Rectal smooth muscle tissue (tissue), 1 donor: Measurements from ENCODE around the gene PAAF1.
"Not testable (repeated sequence)": the region's sequence is repeated elsewhere in the genome, so short reads cannot be mapped to it uniquely, and the experiment has no call there.

Source experiments
- H3K27ac ChIP-seq: one replicate; pipeline ENCODE4 v1.7.0; 2013; ENCODE audit warnings: low read depth, low read length, inconsistent platforms
- H3K27me3 ChIP-seq: one replicate; pipeline ENCODE4 v1.7.0; 2013; ENCODE audit warnings: low read length; ENCODE audit not compliant: control insufficient read depth, insufficient read depth
- H3K36me3 ChIP-seq: one replicate; pipeline ENCODE4 v1.7.0; 2013; ENCODE audit warnings: low read length; ENCODE audit not compliant: control insufficient read depth, insufficient read depth
- H3K4me1 ChIP-seq: one replicate; pipeline ENCODE4 v1.7.0; 2013; ENCODE audit warnings: low read length; ENCODE audit not compliant: control insufficient read depth, insufficient read depth
- H3K4me3 ChIP-seq: one replicate; pipeline ENCODE4 v1.7.0; 2013; ENCODE audit warnings: low read length
- H3K9ac ChIP-seq: one replicate; pipeline ENCODE4 v1.7.0; 2013; ENCODE audit warnings: low read length

PAAF1 gene

DNA sequence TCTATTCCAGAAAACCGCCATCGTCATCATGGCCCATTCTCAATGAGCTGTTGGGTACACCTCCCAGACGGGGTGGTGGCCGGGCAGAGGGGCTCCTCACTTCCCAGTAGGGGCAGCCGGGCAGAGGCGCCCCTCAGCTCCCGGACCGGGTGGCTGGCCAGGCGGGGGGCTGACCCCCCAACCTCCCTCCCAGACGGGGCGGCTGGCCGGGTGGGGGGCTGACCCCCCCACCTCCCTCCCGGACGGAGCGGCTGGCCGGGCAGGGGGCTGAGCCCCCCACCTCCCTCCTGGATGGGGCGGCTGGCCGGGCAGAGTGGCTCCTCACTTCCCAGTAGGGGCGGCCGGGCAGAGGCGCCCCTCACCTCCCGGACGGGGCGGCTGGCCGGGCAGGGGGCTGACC lies 59.2 kb downstream of the PAAF1 start:
- not testable (repeated sequence) for H3K27me3 ChIP-seq, H3K36me3 ChIP-seq, H3K4me3 ChIP-seq, H3K9ac ChIP-seq, H3K27ac ChIP-seq, H3K4me1 ChIP-seq

DNA sequence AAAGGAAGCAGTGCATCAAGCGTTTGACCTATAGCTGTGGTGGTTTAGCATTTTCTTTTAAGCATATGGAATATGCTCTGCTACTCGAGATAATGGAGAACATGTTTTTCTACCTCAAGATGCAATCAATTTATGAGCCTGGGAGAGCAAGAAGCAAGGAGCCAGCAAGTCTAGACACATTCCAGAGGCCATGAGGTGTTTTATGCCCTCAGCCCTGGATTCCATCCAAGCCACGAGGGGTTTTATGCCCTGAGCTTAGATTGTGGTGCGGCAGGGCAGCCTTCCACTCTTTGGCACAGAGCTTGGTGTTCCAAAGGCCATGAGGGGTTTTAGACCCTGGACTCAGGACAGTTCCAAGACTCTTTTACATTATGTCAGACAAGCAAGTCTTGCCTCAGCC lies 62.3 kb downstream of the PAAF1 start:
- no peaks in the 10 kb centered on the region for H3K27me3 ChIP-seq
- no peaks in the 10 kb centered on the region for H3K36me3 ChIP-seq
- no peak overlapping the region for H3K4me3 ChIP-seq
- no peaks in the 10 kb centered on the region for H3K4me1 ChIP-seq
- H3K9ac ChIP-seq, result no peak overlapping the region
- H3K27ac ChIP-seq, result no peak overlapping the region

DNA sequence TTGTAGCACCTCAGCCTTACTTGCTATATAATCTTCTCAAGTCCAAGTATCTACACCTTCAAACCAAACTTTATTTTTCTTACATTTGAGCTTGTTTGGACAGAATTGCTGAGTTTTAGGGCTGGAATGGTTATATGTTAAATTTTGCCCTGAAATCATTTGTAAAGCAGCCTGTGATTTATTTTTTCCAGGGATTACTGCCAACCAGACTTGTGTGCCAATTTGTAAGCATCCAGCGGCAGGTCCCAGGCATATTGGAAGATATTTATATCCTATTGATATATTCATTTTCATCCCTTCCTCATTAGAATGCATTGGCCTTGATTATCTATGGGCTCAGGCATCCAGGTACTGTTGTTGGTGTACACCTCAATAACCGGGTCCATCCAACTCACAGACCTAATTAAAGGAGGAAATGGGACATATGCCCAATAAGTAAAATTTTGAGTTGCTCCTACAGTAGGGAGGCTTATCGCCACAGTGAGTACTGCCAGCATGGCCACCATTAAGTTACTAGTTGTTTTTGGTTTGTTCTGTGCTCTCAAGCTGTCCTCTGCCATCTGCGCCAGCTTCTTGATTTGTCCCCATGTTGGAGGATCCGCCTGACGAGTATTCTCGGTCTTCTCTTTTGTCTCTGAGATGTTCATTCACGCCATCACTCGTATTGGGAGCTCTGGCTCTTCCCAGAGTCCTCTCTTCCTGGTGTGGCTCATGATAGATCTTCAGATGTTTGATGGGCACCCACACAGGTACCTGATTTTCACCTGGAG lies 64.2 kb downstream of the PAAF1 start:
- no peaks in the 10 kb centered on the region for H3K27me3 ChIP-seq
- no peak overlapping the region for H3K9ac ChIP-seq
- no peak overlapping the region for H3K4me3 ChIP-seq
- no peaks in the 10 kb centered on the region for H3K36me3 ChIP-seq
- H3K27ac ChIP-seq, result no peak overlapping the region
- H3K4me1 ChIP-seq, result no peaks in the 10 kb centered on the region

DNA sequence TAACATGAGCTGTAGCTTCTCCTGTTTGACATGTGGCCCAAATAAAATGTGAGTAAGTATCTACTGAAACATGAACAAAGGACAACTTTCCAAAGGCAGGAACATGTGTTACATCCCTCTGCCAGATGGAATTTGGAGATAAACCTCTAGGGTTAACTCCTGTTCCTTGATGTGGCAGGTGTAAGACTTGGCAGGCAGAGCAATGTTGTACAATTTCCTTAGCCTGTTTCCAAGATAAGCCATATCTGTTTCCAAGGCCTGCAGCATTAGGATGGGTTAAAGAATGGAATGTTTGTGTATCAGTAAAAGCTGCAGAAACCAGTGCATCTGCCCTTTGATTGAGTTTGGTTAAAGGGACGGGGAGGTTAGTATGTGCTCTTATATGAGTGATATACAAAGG lies 65.2 kb downstream of the PAAF1 start:
- Histone ChIP-seq H3K4me3 (no peak overlapping the region), H3K9ac (no peak overlapping the region), H3K27me3 (no peaks in the 10 kb centered on the region), H3K4me1 (no peaks in the 10 kb centered on the region), H3K36me3 (no peaks in the 10 kb centered on the region), H3K27ac (no peak overlapping the region)

DNA sequence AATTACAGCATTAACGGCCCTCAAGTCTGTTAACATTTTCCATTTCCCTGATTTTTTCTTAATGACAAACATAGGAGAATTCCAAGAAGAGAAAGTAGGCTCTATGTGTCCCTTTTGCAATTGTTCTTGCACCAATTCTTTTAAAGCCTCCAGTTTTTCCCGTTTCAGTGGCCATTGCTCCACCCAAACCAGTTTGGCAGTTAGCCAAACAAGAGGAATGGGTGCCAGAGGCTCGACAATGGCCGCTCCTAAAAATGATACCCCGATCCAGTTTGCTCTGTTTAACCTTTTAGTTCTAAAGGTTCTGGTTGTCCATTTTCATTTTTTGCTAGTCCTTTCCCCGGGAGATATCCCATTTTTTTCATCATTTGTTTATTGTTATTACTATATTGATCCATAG lies 67.3 kb downstream of the PAAF1 start:
- Histone ChIP-seq H3K27me3 (no peaks in the 10 kb centered on the region), H3K36me3 (no peaks in the 10 kb centered on the region), H3K4me1 (no peaks in the 10 kb centered on the region), H3K4me3 (no peak overlapping the region), H3K9ac (no peak overlapping the region), H3K27ac (no peak overlapping the region)

DNA sequence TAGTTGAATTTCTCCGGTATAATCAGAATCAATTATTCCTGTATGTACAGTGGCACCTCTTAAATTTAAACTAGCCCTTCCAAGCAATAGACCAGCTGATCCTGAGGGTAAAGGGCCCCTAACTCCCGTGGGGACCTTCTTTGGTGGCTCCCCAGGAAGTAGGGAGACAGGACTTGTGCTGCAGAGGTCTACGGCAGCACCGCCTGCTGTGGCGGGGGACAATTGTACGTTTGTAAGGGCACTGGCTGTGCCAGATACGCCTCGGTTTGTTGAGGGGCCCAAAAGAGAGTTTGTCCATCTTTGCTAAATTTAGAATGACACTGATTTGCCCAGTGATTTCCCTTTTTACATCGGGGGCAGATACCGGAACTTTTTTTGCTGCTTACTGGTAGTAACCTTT lies 68.1 kb downstream of the PAAF1 start:
- Histone ChIP-seq H3K4me3 (no peak overlapping the region), H3K27ac (no peak overlapping the region), H3K27me3 (no peaks in the 10 kb centered on the region), H3K36me3 (no peaks in the 10 kb centered on the region), H3K9ac (no peak overlapping the region), H3K4me1 (no peaks in the 10 kb centered on the region)

DNA sequence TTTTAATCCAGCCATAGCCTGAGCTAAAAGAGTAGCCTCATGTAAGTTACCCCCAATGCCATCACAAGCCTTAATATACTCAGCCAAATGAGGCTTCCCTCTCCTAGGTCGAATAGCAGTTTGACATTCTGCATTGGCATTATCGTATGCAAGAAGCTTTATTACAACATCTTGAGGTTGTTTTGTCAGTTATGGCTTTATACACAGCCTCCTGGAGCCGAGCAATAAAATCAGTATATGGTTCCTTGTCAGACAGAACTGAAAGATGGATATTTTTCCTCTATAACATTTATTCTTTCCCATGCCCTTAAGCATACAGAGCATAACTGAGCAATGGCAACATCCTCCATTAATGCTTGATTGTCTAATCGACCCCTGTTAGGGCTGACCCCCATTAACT lies 68.6 kb downstream of the PAAF1 start:
- no peak overlapping the region for H3K27ac ChIP-seq
- no peak overlapping the region for H3K9ac ChIP-seq
- H3K4me1 ChIP-seq, result no peaks in the 10 kb centered on the region
- no peaks in the 10 kb centered on the region for H3K36me3 ChIP-seq
- H3K4me3 ChIP-seq, result no peak overlapping the region
- H3K27me3 ChIP-seq, result no peaks in the 10 kb centered on the region

DNA sequence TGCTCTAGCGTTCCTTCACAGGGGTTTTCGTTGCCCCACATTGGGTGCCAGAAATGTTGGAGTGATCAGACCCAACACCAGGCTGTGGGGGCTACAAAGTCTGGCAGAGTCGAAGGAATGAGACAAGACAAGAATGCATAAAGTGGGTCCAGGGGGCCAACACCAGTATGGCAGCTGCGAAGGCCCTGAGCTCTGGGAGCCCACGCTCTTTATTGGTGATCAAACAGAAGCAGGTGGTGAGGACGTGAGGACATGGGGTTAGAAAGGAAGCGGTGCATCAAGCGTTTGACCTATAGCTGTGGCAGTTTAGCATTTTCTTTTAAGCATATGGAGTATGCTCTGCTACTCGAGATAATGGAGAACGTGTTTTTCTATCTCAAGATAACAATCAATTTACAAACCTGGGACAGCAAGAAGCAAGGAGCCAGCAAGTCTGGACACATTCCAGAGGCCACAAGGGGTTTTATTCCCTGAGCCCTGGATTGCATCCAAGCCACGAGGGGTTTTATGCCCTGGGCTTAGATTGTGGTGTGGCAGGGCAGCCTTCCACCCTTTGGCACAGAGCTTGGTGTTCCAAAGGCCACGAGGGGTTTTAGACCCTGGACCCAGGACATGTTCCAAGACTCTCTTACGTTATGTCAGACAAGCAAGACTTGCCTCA lies 70.1 kb downstream of the PAAF1 start:
- H3K27me3 ChIP-seq, result no peaks in the 10 kb centered on the region
- no peaks in the 10 kb centered on the region for H3K36me3 ChIP-seq
- no peak overlapping the region for H3K4me3 ChIP-seq
- no peak overlapping the region for H3K27ac ChIP-seq
- H3K9ac ChIP-seq, result no peak overlapping the region
- H3K4me1 ChIP-seq, result no peaks in the 10 kb centered on the region

DNA sequence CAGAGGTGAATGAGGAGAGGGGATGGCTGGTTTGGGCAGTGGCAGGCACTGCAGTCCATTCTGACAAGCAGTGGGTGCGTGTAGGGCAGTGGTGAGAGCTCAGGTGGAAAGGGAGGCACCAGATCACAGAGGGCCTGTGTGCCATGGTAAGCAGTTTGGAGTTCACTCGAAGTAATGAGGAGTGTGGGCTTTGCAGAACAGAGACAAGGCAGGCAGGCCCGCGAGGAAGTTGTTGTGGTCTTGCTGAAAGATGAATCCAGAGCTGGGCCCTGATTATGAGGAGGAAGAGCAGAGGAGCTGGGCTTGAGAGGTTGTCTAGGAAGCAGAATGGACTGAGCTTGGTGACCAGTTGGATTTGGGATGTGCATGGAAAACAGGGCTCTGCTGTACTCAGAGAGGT lies 72.4 kb downstream of the PAAF1 start:
- Histone ChIP-seq H3K9ac (no peak overlapping the region), H3K4me3 (no peak overlapping the region), H3K4me1 (no peaks in the 10 kb centered on the region), H3K36me3 (no peaks in the 10 kb centered on the region), H3K27ac (no peak overlapping the region), H3K27me3 (no peaks in the 10 kb centered on the region)

DNA sequence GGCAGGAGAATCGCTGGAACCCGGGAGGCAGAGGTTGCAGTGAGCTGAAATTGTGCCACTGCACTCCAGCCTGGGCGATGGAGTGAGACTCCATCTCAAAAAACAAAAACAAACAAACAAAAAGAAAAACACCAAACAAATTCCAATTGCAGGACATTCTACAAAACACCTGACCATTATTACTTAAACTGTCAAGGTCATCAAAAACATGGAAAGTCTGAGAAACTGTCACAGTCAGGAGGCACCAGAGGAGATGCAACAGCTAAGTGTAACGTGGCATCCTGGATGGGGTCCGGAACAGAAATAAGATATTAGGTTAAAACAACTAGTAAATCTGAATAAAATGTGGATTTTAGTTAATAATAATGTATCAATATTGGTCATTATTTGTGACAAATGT lies 73.1 kb downstream of the PAAF1 start:
- H3K27ac ChIP-seq, result no peak overlapping the region
- no peaks in the 10 kb centered on the region for H3K36me3 ChIP-seq
- H3K9ac ChIP-seq, result no peak overlapping the region
- H3K4me3 ChIP-seq, result no peak overlapping the region
- no peaks in the 10 kb centered on the region for H3K4me1 ChIP-seq
- H3K27me3 ChIP-seq, result no peaks in the 10 kb centered on the region

DNA sequence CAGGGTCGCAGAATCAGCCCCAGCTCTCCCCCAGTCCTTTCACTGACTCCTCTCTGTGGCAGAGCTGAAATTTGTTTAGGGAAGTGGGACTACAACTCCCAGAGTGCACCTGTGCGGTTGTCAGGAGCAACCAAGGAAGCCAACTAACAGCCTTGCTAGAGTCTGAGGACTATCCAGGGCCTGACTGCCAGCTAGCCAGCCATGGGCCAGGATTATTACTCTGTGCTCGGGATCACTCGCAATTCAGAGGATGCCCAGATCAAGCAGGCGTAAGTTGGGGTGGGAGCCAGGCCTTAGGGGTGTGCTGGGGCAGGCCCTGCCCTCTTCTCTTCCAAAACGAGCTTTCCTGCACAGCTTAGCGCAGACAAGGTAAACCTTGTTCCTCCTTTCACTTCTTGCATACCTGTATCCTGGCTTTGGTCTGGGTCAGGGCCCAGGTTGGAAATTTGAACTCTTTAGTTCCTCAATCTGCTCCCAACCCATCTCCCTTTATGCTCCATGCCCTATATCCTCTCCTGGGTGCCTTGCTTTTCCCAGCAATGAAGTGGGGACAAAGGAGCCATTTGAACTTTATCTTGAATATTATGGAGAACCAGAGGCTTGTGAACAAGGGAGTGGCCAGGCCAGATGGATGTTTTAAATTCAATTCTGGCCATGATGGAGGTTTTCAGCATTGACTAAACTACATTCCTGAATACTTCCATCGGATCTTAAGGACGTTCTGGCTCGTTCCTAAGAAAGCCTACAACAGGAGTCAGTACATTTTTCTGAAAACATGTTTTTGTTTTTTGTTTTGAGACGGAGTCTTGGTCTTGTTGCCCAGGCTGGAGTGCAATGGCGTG lies 74.3 kb downstream of the PAAF1 start, which contains the start of gene DNAJB13:
Gene DNAJB13 (plus strand): TSS at position 158 of the 842 bp plus-strand sequence. CDS start 44 bp downstream, at position 202.
- no peaks in the 10 kb centered on the region for H3K27me3 ChIP-seq
- H3K27ac ChIP-seq, result no peak within 1 kb of the TSS
- H3K4me3 ChIP-seq, result no peak within 1 kb of the TSS
- no peak within 1 kb of the TSS for H3K9ac ChIP-seq
- H3K36me3 ChIP-seq, result no peaks in the 10 kb centered on the region
- H3K4me1 ChIP-seq, result no peaks in the 10 kb centered on the region

DNA sequence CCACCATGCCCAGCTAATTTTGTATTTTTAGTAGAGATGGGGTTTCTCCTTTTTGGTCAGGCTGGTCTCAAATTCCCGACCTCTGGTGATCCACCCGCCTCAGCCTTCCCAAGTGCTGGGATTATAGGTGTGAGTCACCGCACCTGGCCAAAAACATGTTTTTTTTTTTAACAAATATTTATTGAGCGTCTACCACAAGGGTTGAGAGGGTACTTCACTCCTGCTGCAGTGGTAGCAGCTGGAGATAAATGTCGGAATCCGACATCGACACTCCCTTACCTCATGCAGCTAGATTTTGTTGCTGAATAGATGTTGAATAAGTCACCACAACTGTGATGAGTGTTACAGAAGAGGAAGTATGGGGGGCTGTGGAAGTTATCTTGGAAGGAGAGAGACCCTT lies 75.0 kb downstream of the PAAF1 start:
- Histone ChIP-seq H3K27ac (no peak overlapping the region), H3K4me3 (no peak overlapping the region), H3K36me3 (no peaks in the 10 kb centered on the region), H3K4me1 (no peaks in the 10 kb centered on the region), H3K27me3 (no peaks in the 10 kb centered on the region), H3K9ac (no peak overlapping the region)
